K562 (cell line): Measurements from ENCODE around the gene TULP3.

Source experiments
- COPS2 ChIP-seq: fragments of 450-650 bp; conservative IDR thresholded peaks from 2 replicates; pipeline ENCODE4 v1.6.1; 2016; ENCODE audit warnings: mild to moderate bottlenecking, moderate library complexity
- JUND ChIP-seq, 2 experiments: IDR thresholded peaks; 2 replicates in 1 of 2; 3 replicates in 1 of 2; pipeline ENCODE4 v1.6.1; 2011; ENCODE audit warnings: borderline replicate concordance in 2 of 2, low read depth in 2 of 2, low read length in 2 of 2, improper control_type of control experiment in 1 of 2, missing biosample characterization in 1 of 2, missing genetic modification characterization in 1 of 2, missing genetic modification reagents in 1 of 2
- TF ChIP-seq, protein P1 (sequence below): fragments of 250-450 bp; sonication (Bioruptor Pico); IDR thresholded peaks from 2 replicates; pipeline ENCODE4 v1.4.0; 2020; ENCODE audit warnings: mild to moderate bottlenecking, moderate library complexity

DNA sequence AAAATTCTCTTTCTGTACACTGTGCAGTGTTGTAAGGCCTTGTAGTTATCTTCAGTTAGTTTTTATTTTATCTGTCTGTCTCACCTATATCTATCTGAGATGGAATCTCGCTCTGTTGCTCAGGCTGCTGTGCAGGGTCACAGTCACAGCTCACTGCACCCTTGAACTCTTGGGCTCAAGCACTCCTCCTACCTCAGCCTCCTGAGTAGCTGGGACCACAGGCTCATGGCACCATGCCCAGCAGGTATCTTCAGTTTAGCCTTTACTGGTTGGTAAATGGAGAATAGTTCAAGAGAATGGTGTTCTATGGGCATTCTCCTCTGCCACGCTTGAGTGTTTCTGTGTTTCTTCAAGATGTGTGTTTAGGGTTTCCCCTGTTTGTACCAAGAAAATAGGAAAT, 13.6 kb downstream of the TULP3 start:
- TF ChIP-seq, protein P1, sequence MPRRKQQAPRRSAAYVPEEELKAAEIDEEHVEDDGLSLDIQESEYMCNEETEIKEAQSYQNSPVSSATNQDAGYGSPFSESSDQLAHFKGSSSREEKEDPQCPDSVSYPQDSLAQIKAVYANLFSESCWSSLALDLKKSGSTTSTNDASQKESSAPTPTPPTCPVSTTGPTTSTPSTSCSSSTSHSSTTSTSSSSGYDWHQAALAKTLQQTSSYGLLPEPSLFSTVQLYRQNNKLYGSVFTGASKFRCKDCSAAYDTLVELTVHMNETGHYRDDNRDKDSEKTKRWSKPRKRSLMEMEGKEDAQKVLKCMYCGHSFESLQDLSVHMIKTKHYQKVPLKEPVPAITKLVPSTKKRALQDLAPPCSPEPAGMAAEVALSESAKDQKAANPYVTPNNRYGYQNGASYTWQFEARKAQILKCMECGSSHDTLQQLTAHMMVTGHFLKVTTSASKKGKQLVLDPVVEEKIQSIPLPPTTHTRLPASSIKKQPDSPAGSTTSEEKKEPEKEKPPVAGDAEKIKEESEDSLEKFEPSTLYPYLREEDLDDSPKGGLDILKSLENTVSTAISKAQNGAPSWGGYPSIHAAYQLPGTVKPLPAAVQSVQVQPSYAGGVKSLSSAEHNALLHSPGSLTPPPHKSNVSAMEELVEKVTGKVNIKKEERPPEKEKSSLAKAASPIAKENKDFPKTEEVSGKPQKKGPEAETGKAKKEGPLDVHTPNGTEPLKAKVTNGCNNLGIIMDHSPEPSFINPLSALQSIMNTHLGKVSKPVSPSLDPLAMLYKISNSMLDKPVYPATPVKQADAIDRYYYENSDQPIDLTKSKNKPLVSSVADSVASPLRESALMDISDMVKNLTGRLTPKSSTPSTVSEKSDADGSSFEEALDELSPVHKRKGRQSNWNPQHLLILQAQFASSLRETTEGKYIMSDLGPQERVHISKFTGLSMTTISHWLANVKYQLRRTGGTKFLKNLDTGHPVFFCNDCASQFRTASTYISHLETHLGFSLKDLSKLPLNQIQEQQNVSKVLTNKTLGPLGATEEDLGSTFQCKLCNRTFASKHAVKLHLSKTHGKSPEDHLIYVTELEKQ, result no peak
- TF ChIP-seq JUND (IDR thresholded peaks at IDR 0.05; ENCODE audit: borderline replicate concordance, low read depth, low read length) (no peak), JUND (tag; IDR thresholded peaks at IDR 0.05; ENCODE audit: borderline replicate concordance, low read depth, low read length) (no peak), COPS2 (no peak)
